HG03175 (cell line): ENCODE measurements around the gene SEMA3E.
"Not testable (repeated sequence)": the region's sequence is repeated elsewhere in the genome, so short reads cannot be mapped to it uniquely, and the experiment has no call there.

Experiments
- ATAC-seq: cut with Tn5 transposase; IDR thresholded peaks from one replicate; pipeline ENCODE4 v1.9.1; 2021; ENCODE audit warnings: mild to moderate bottlenecking, moderate library complexity; ENCODE audit not compliant: unreplicated experiment

SEMA3E gene

GRCh38 chr7:83494683-83495082, 154.3 kb downstream of the SEMA3E start:
- no peak for ATAC-seq

DNA sequence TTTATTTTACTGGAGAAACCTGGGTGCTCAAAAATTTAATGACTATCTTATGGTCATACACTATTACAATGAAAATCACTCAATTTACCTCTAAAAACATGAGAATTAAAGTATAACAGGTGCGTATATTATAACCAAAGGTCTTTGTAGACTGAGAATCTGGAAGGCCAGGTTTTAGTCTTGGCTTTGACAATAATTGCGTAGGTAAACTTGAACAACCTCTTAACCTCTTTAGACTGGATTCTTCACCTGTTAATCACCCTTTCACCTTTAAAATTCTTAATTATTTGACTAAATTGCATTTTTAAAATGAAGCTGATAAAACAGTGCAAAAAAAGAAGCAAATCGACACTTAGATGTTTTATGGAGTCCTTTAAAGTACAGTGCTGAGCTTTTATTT, 156.1 kb downstream of the SEMA3E start:
- no peak for ATAC-seq

- ATAC-seq: no peak
Observed at GRCh38 chr7:83487801-83488200, 161.1 kb downstream of the SEMA3E start.

DNA sequence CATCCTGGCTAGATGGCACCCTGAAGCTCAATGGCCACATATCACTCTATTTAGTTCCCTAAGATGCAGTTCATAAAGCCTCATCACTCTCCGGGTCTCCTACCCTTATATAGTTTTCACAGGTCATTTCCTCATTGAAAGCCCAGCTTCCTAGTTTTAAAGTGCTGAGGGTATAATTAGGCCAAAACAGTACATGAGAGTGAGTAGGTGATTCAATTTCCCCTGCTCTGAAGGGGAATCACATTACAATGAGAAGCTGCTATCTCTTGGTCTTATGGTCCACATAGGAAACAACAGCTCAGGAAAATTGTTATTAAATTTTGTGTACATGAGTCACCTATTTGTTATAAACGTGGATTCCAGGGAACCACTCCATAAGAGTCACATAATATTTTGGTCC, 162.0 kb downstream of the SEMA3E start:
- ATAC-seq: no peak

DNA sequence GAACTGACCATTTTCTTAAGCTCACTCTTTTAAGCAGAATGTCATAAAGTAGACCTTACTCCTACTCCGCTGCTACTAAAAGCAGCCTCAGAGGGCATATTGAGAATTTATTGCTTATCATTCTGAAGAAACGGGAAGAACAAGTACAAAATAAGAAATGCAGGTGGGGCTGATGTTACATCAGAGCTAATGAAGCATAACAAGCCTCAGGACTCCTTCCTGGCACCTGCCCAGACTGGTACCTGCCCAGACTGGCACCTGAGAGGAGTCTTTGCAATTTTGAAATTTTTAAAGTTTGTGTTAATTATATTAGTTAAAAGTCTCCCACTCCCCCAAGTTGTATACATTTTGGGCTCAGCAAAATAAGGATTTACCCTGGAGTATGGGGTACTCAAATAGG, 162.4 kb downstream of the SEMA3E start:
- ATAC-seq: no peak

DNA sequence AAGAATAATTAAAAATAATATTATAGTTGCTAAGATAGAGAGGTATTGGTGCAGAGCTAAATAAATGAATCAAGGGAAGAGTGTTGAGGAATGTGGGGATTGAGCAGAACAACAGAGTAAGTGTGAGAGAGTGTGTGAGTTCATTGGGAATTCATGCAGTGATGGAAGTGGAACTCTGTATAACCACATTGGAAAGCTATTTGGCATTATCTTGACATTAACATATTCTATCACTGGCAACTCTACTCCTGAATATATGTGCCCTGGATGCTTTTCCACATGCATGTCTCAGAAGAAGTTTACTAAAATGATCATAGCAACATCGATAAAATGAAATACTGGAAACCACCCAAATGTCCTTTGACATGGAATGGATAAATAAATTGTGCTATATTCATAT, 164.1 kb downstream of the SEMA3E start:
- no peak for ATAC-seq

DNA sequence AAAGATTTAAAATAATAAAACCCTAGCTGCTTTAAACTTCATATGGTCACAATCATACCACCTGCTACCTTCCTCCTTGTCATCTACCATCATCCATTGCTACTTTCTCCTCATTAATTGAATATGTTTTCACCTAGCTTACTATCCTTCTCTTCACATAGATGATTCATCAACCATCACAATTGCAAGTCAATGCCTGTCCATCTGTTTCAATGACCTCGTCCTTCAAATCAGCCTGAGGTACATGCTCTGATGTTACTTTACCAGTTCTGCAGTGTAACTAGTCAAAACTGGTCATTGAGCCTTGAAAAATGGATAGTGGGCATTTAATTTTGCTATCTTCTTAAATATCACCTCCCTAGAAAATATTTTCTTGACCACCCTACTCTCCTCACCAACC, 164.7 kb downstream of the SEMA3E start:
- no peak for ATAC-seq

DNA sequence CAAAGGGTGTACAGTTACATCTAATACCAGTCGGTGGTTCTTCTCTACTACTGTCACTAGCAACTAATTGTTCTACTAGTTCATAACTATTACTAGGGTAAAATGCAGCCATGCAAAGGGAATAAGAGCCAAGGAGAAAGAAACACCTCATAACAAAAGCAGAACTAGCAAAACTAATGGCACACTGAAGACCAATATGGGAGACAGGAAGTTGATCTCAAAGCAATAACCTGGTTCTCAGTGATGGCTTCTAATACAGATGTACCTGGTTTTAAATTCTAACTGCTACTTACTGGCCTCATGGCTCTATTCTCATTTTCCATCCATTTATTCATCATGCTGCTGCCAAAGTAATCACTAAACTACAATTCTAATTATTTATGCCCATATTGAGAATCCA, 170.3 kb downstream of the SEMA3E start:
- ATAC-seq: no peak

- no peak for ATAC-seq
Observed at GRCh38 chr7:83476511-83477050, 172.4 kb downstream of the SEMA3E start.

DNA sequence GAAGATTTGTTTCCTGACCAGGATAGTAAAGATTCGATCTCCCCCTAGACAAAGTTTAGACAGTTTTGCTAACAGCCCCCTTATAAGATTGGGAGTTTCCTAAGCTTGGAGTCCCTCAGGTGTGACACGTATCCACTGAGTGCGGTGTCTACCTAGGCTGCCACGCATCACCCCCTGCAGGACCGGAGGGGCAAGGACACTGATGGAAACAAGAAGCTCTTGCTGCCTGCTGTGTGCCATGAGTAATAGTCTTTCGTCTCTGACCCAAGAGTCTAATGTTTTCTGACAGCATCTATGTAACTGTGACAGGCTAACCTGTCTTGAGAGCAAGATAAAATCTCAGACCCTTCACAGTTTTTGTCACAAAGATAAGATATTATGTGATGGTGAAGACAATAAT, 173.5 kb downstream of the SEMA3E start:
- no peak for ATAC-seq

DNA sequence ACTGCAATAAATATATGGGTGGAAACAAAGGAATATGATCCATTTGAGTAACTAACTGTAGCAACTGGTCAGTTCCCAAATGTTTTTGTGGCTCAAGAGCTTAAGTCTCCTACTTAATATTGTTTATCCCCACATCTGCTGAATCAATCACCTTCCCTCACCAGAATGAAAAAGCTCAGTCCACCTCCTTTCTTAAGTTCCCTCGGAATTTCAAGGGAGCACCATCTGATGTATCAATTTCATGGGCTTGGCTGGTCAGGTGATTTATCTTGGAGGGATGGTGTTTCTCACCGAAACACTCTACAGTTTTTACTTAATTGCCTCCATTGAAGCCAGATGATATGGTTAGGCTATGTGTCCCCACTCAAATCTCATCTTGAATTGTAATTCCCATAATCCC, 176.6 kb downstream of the SEMA3E start:
- no peak for ATAC-seq

DNA sequence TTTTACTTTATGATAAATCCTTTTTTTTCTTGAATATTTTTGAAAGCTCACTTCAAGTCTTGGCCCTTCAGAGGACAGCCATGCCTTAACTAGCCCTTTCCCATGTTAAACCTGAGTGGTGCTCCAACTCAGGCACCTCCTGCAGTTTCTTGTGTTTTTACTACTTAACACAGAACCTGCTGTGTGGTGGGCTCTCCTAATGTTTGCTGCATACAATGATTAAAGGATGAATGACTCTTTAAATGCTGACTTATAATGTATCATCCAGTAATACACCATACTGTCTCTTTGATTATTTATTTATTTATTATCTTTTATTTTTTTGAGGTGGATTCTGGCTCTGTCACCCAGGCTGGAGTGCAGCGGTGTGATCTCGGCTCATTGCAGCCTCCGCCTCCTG, 179.4 kb downstream of the SEMA3E start:
- ATAC-seq: no peak

DNA sequence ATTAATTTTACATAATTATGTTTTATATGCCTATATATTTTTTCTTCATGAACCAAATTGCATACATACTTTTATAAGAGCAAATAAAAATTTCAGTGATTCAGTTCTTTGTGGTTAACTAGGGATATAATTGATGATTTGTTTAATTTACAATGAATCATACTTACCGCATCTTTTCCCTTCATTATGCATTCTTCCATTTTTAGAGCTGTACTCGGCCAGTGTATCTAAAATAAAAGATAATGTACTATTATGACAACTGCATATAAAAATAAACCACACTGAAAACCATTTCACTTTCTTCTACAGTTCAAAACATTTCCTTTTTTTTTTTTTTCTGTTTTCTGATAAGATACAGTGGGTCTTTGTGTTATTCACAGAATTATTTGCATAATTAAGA, 179.9 kb downstream of the SEMA3E start:
- ATAC-seq: no peak

DNA sequence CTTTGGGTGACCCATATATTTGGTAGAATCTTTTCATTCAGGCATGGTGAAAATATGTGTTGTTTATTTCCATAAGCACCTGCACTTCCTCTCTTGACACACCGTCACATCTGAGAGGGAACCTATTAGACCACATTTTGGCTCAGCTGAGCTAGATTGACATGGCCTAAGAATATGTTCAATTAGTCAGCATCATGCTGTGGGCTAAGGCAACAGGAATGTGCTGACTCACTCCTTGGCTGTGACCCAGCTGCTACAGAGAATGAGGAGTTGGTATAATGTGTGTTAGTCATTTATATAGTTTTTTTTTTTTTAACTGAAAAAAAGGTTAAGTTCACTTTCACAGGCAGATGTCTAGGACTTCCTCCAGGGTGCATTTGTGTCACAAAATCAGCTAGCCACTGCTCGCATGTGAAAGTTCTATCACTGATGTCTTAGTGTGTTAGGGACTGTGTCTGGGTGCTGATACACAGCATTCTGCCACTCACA, 180.6 kb downstream of the SEMA3E start:
- ATAC-seq: peak; percentile 91

- no peak for ATAC-seq
Observed at GRCh38 chr7:83467493-83467892, 181.4 kb downstream of the SEMA3E start.

- ATAC-seq: no peak
Observed at GRCh38 chr7:83466956-83467355, 182.0 kb downstream of the SEMA3E start.

GRCh38 chr7:83466187-83466923, 182.6 kb downstream of the SEMA3E start:
- ATAC-seq: no peak

DNA sequence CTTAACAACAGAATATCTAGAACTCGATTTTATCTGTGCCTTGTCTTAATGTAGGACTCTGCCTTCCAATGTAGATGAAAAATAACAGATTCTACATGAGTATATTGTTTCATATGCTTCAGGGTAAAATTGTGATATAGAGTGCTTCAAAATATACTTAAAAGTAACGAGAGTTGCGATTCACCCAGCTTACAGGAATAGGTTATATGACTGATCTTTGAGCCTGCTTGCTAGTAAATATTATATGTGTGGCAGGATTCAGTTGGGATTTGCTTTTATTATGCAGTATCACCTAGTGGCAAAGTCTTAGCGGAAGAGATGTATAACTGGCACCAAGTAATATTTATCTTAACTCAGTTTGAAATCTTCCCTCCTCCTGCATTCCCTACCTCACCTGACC, 183.3 kb downstream of the SEMA3E start:
- ATAC-seq: no peak

GRCh38 chr7:83461820-83462219, 187.1 kb downstream of the SEMA3E start:
- not testable (repeated sequence) for ATAC-seq

DNA sequence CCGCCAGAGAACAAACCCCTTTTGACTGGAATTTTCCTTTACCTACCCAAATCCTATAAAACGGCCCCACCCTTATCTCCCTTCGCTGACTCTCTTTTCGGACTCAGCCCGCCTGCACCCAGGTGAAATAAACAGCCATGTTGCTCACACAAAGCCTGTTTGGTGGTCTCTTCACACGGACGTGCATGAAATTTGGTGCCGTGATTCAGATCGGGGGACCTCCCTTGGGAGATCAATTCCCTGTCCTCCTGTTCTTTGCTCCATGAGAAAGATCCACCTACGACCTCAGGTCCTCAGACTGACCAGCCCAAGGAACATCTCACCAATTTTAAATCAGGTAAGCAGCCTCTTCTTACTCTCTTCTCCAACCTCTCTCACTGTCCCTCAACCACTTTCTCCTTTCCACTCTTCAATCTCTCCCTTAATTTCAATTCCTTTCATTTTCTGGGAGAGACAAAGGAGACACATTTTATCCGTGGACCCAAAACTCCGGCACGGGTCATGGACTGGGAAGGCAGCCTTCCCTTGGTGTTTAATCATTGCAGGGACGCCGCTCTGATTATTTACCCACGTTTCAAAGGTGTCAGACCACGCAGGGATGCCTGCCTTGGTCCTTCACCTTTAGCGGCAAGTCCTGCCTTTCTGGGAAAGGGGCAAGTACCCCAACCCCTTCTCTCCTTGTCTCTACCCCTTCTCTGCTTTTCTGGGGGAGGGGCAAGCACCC, 188.8 kb downstream of the SEMA3E start:
- not testable (repeated sequence) for ATAC-seq

DNA sequence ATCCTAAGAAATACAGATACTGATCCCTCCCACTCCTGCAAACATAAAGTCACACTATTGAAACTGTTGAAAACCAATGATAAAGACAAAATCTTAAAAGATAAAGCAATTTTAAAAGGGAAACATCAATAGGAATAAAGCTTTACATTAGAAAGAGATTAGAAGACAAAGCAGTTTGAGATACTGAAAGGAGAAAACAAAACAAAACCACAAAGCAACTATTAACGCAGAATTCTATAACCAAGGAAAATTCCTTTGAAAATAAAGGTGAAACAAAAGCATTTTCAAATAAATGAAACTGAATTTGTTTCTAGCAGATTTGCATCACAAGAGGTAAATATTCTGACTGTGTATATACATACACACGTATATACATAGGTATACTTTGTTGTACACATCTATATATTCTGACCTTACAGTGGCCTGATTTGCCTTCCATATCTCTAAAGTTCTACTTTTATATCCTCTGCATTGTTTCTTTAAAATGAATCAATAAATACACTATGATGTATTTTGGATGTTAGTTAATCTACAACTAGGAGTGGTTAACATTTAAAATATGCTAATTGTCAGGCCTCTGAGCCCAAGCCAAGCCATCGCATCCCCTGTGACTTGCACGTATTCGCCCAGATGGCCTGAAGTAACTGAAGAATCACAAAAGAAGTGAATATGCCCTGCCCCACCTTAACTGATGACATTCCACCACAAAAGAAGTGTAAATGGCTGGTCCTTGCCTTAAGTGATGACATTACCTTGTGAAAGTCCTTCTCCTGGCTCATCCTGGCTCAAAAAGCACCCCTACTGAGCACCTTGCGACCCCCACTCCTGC, 189.6 kb downstream of the SEMA3E start:
- not testable (repeated sequence) for ATAC-seq
